Measurements from ENCODE around the gene RPS5.
"Not testable (repeated sequence)": the region's sequence is repeated elsewhere in the genome, so short reads cannot be mapped to it uniquely, and the experiment has no call there.

Gene RPS5

DNA sequence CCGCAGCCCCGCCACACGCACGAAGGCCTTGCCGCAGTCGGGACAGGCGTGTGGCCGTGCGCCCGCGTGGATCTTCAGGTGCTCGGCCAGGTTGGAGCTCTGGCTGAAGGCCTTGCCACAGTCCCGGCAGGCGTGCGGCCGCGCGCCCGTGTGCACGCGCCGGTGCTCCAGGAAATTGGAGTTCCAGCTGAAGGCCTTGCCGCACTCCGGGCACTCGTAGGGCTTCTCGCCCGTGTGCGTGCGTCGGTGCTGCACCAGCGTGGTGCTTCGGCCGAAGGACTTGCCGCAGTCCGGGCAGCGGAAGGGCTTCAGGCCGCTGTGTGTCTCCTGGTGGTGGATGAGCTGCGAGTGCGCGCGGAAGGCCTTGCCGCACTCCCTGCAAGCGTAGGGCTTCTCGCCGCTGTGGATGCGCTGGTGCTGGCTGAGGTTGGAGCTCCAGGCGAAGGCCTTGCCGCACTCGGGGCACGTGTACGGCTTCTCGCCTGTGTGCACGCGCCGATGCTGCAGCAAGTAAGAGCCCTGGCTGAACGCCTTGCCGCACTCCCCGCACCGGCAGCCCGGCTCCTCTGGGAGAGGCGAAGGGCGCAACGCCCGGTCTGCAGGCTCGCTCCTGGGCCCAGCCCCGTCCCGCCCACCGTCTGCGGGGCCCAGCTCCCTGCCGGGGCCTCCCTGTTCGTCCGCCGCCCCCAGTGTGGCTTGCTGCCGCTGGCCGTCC is 30.1 kb upstream of the RPS5 start:
- DNase-seq (ENCODE audit: low read depth) = no peak

DNA sequence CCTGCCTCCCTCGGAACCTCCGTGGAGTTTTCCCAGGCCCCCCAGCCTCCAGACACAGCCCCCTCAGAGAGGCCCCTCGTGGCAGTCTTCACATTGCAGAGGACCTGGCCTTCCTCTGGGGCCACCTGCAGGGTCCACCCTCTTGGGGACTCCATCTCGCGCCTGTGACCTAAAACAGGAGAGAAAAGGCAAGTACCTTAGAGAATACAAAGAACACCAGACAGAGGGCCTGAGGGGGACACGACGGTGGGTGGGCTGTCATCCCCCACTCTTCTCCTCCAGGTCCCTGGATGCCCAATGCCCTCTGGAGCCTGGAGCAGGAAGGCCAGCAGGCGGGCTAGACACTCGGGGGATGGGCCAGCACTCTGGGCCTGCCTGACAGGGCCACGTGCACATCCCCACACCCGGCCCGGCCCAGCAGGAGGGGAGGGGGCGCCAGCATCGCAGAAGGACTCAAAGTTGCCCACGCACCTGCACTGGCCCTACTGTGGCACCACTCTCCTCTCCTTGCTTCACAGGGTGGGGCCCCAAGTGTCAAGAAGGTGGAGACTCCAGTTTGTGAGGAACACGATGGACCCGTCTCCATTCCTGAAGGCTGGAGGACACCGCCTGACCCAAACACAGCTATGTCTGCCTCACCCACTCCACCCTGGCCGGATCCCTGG is 29.5 kb upstream of the RPS5 start:
- no peak for DNase-seq (ENCODE audit: low read depth)

DNA sequence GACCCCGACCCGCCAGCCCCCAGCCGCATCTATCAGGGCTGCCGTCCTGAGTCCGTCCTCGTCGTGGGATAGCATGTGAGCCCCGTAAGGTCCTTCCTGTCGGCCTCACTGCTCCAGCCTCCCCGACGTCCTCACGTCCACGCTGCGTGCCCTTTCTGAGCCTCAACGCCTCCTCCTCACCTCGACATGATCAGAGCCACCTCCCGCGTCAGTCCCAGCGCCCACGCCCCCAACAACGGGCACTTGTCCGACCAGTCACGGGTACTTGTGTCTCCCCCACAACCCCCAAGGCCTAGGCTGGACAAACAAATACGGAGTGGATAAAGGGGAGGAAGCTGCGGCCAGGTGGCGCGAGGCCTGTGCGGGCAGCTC is 25.2 kb upstream of the RPS5 start:
- DNase-seq (ENCODE audit: low read depth) = peak; percentile 31

DNA sequence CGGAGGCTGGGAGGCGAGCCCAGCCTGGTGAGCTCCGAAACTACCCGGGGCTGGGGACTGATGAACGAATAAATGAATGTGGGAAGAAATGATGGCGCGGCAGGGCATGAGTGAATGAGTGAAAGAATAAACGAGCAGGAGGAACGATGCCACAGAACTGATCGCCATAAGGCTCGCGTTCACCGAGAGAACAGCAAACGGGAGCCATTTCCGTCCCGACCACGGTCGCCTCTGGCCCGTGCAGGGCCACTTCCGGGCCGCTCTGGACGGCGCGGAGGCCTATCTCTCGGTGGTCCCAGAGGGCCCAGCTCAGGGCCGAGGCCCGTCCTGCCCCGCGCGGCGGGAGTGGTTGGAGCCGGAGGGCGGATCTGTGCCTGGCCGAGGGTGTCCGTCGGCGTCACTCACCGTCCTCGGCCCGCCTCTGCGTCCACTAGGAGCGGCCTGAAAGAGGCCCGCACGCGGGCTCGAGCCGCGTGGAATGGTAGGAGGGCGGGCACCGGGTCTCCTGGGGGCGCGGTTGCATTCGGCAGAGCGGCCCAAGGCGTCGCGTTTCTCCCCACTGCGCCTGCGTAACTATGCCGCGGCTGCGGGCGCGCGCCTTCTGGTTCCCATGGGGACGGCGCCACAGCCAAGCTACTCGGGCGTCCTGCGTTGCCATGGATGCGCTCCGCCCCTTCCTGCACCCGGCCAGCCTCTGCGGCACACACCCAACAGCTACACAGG is 24.6 kb upstream of the RPS5 start, which contains the start of gene ZNF497:
Gene ZNF497, minus strand, starts transcription at position 480 of the 723 bp plus-strand sequence. CDS start 5,116 bp downstream, outside the sequence.
- DNase-seq (ENCODE audit: low read depth) = peak; percentile 92

DNA sequence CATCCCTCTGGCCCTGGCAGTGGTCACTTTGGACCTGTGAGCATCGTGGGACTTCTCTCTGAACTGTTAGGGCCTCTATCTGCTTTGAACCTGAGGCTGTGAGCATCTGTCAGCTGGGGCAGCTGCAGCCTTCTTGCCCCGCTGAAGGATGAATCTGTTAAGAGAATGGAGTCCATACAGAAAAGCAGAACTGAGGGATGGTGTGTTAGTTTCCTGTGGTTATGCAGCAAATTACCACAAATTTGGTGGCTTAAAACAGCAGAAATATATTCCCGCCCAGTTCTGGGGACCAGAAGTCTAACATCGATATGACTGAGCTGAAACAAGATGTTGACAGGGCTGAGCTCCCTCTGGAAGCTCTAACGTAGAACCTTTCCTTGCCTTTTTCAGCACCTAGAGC is 22.9 kb upstream of the RPS5 start:
- DNase-seq (ENCODE audit: low read depth) = no peak

DNA sequence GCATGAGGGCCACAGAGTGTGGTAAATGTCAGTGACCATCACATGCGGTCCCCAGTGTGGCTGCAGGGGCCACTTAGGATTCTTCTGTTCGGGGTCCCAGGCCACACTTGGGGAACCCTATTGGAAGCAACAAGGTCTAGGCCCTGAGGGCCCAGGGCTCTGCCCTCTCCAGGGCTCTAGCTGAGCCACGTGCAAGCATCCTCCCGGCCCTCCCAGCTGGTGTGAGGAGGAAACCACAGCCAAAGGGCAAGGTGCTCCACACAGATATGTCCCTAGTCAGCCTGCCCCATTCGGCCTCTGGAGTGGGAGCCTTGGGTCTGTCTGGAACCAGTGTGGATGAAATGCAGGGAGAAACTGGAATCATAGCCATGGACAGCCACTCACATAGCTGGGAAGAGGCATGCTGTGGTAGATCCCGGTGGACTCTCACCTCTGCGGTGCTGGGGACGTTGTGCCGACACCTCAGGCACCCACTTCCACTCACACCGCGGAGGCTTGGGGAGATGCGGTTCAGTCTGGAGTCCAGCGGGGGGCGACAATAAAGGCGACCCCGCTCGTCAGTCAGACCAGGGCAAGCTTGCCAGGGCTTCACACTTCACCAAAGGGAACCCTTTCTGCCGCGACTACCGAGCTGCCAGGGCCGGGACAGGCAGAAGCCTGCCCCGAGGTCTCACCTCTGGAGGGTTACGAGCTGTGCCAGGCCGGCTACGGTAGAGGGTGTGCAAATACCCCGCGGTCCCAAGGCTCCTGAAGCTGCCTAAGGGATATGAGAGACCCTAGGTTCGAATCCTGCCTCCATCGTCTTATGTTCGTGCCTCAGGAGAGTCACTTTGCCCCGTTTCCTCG is 20.3 kb upstream of the RPS5 start:
- DNase-seq (ENCODE audit: low read depth) = no peak

DNA sequence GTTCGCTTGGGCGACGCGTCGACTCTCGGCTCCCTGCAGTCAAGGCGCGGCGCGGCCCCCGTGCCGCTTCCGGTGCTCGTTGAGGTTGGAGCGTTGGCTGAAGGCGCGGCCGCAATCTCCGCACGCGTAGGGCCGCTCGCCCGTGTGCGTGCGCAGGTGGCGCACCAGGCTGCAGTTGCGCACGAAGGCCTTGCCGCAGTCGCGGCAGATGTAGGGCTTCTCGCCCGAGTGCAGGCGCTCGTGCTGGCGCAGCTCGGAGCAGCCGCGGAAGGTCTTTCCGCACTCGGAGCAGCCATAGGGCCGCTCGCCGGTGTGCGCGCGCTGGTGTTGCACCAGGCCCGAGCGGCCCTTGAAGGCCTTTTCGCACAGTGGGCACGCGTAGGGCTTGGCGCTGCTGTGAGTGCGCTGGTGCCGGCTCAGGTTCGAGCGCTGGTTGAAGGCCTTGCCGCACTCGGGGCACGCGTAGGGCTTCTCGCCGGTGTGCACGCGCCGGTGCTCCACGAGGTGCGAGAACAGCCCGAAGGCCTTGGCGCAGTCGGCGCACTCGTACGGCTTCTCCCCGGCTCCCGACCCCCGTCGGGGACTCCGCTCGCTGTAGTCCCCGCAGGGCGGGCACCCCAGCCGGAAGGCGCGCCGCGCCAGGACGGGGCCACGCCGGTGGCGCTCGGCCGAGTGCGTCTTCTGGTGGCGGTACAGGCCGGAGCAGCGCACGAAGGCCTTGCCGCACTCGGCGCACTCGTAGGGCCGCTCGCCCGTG is 19.2 kb upstream of the RPS5 start:
- no peak for DNase-seq (ENCODE audit: low read depth)

DNA sequence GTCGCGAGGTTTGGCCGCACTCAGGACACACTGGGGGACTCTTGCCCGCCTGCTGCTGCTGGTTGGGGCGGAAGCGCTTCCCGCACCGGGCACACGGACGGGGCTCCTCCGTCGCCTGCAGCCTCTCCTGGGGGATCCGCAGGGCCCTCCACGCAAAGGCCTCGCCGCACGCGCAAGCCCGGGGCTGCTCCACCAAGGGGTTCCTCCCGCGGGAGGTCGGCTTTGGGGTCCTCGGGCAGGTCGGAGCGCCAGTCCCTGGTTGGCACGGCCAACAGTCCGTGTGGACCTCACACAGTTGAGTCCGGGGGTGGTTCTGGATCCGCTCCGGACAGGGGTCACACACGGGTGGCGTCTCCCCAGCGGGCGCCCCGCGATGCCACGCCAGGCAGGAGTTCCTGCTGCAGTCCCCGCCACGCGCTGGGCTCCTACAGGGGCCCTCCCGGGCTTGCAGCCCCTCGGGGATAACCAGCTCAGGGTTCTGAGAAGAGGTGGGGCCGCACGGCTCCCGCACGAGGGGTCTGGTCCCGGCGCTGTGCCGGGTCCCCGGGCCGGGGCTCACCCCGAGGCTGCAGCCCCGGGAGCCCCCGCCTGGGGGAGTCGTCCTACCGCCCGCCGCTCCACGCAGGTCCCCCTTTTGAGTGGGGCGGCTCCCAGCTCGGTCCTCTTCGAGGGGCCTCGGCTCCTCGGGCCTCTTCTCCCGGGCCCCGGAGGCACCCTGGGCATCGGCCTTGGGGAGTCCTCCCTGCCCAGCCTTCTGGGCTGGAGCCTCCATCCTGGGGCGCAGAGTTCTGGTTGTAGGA is 18.3 kb upstream of the RPS5 start:
- no peak for DNase-seq (ENCODE audit: low read depth)

DNA sequence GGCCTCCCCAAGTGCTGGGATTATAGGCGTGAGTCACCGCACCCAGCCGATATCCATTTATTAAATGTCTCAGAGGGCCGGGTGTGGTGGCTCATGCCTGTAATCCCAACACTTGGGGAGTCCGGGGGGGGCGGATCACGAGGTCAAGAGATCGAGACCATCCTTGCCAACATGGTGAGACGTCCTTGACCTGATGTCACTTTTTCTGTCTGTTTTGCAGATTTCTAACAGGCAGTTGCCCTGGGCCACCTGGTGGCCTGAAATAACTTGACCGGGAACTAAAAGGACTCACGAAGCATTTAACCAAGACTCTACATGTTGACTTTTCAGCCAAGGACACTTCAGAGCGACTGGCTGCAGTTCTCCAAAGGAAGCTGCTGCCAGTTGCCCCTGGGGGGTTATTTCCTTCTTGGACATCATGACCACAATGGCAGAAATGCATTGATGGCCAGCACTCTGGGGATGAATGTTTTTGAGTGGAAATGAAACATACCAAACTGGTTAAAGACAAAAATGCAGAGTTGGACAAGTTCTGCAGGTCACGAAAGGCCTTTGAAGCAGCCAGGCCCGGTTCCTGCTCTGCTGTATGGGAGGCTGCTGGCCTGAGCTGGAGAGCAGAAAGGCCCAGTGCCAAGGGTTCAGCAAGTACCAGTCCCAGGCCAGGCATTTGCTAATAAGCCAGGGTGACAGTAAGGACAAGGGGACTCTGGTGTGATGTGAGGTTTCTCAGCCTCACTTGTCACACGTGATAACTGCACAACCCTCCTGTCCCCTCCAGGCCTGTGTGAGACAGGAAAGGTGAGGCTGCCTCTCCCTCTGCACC is 14.5 kb upstream of the RPS5 start:
- no peak for DNase-seq (ENCODE audit: low read depth)

DNA sequence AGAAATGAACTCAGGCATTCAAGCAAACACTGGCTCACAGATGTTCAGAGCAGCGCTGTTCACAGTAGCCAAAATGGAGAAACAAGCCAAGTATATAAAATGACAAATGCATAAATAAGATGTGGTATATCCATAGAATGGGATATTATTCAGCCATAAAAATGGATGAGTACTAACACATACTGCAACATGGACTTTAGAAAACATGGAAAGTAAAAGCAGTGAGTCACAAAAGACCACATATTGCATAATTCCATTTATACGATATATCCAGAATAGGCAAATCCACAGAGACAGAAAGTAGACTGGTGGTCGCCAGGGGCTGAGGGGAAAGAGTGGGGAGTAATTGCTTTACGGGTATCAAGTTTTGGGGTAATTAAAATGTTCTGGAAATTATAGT is 12.9 kb upstream of the RPS5 start:
- no peak for DNase-seq (ENCODE audit: low read depth)

DNA sequence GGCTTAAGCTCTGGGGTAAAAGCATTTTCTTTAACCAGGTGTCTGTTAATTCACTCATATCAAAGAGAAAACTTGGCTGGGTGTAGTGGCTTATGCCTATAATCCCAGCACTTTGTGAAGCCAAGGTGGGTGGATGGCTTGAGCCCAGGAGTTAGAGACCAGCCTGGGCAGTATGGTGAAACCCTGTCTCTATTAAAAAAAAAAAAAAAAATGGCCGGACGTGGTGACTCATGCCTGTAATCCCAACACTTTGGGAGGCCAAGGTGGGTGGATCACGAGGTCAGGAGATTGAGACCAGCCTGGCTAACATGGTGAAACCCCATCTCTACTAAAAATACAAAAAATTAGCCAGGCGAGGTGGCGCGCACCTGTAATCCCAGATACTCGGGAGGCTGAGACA is 10.3 kb upstream of the RPS5 start:
- not testable (repeated sequence) for DNase-seq (ENCODE audit: low read depth)

DNA sequence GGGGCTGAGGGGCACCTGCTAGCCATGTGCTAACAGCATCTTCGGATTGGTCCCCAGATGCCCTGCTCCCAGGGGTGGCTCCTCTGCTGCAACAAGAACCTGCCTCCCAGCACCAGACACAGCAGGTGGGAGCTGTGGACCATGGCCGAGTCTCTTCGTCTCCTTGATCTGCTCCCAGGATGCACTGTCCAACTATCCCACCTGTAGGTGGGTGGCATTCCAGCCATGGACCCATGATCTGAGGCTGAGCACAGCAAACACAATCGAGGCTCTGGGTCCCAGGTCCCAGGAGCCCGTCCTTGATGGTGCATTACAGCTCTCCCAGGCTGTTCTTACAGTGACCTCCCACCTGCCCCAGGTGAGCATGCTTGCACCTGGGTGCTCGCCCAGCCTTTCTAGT is 7.8 kb upstream of the RPS5 start:
- no peak for DNase-seq (ENCODE audit: low read depth)

DNA sequence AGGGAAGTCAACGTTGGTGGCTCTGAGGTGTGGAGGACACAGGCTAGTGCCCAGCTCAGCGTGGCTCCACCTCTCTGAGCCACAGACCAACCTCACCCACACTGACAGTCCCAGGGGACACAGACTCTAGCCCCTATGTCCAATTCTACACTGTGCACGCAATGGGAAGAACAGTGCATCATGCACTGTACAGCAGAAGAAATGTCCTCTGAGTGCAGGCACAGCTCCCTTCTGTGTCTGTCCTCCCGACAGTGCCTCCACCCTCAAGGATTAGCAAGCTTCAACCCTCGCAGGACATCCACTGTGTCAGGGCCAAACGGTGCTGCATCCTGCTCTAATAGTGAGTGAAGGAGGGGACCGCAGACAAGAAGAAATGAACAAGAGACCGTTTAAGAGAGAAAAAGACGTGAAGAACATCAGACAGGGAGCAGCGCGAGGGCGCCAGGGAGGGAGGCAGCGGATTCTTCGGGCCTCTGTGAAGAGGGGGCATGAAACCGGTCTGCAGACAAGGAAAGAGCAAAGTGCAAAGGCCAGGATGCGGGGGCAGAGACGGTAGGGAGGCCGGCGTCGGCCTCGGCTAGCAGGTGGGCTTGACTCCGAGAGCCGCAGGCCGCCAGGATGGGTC is 6.9 kb upstream of the RPS5 start:
- no peak for DNase-seq (ENCODE audit: low read depth)

DNA sequence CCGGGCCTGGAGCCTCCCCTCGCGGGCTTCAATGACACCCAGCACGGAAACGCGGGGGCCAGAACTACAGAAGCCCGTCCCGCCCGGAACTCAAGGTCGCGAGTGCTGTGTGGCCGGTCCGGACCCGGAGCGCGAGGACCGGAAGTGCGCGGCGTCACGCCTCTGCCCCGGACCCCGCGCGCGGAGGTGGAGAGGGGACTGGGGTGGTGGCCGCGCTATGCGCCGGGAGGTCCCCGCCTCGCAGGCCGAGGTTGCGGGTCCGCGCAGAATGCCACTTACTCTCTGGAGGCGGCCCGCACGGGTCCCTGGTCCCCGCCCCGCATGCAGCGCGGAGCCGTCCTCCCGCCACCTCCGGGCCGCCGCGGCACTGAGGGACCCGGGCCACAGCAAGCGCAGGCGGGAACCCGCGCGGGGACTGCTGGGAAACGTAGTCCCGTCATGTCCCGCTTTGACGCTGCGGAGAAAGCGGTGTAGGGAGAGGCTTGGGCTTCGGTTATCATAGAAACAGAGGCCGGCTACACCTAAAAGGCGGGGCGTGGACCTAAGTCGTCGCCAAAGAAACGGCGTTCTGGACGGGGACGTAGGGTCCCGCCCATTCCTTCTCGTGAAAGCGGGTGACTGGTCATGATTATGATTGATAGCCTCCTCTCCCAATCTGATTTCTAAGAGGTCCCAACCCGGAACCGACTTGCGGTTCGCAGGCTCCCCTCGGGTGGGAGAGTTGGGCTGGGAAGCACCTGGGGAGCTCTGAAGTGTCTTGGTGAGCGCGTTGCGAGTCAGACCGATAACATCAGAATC is 6.2 kb upstream of the RPS5 start, which contains the start of gene ZNF837:
Gene ZNF837, minus strand, starts transcription at position 369 of the 798 bp plus-strand sequence. CDS start 11,698 bp downstream, outside the sequence.
- DNase-seq (ENCODE audit: low read depth) = peak; percentile 96

DNA sequence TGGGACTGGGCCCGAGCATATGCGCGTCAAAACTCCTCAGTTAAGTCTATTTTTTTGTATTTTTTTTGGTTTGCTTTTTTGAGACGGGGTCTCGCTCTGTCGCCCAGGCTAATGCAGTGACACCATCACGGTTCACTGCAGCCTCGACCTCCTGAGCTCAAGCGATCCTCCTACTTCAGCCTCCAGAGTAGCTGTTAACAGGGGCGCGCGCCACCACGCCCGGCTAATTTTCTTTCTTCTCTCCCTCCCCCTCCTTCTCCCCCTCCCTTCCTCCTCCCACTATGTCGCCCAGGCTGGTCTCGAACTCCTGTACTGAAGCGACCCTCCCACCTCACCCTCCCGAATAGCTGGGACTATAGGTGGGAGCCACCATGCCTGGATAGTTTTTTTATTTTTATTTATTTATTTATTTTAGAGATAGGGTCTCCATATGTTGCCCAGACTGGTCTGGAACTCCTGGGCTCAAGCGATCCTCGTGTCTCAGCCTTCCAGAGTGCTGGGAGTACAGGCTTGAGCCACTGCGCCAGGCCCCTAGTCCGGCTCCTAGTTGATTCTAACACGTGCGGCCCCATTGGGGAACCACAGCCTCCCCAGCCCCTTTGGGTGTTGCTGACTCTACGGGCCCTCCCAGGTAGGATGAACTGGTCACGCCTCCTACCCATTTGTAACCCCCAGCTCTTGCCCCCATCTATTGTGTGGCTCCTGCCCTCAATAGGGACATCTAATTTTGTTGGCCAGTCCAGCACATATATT is 5.4 kb upstream of the RPS5 start:
- no peak for DNase-seq (ENCODE audit: low read depth)

DNA sequence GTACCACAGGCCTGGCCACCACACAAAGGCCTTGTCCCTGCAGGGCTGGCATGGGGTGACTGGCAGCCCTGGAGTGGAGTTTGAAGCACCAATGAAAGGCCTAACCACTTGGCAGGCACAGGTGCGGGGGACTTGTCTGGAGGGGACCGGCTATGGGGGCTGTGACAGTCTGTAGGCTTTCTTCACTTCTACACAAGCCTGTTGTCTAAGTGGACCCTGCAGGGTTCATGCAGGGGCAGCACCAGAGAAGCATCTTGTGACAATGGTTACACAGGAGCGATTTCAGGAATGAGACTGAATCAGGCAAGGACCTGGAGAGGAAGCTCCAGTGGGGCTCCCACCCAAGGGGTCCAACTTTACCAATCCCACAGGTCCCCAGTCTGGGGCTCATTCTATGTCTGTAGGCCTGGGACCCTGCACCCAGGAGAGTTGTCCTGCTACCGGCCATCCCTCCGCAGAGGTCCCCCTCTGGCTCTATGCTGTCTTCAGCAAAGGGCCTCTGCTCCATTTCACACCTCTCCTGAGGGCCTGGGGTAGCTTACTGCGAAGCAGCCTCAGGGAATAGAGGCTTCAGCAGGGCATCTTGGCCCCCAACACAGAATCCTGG is 4.0 kb upstream of the RPS5 start:
- DNase-seq (ENCODE audit: low read depth) = no peak

DNA sequence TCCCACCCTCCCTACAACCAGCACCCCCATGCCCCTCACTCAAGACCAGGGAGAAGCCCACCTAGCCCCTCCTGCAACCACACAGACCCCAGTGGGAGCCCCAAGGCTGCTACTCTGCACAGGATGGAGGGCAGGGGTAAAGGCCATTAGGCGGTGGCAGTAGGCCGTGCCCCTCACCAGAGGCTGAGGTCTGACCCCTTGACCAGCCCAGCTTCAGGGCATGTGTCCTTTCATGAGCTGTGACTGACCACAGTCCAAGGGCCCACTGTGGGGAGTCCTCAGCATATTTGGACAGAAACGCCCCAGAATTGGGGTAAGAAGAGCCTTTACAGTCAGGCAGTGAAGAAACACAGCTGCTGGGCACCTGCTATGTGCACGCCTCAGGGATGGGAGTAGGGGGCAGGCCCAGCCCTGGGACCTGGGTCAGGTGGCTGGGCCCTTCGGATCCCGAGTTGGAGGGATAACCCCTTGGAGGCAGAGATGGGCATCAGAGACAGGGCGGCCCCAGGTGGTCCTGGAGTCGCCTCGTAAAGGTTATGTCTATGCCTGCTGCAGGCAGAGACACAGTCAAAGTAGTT is 1.7 kb upstream of the RPS5 start:
- DNase-seq (ENCODE audit: low read depth) = no peak

Measured in activated gamma-delta T cell treated with anti-CD3 and anti-CD28 coated beads, Interleukin-2, amount 50 U/mL, for 16 hours (primary cell).